HG03520 (cell line): ENCODE results near the gene CTDP1.

Experiments used
- ATAC-seq: cut with Tn5 transposase; IDR thresholded peaks from one replicate; pipeline ENCODE4 v1.9.1; 2021; ENCODE audit warnings: mild to moderate bottlenecking, moderate library complexity; ENCODE audit not compliant: unreplicated experiment

The CTDP1 gene

GRCh38 chr18:79697178-79697577 lies 17.6 kb downstream of the CTDP1 start:
- ATAC-seq, result no peak

DNA sequence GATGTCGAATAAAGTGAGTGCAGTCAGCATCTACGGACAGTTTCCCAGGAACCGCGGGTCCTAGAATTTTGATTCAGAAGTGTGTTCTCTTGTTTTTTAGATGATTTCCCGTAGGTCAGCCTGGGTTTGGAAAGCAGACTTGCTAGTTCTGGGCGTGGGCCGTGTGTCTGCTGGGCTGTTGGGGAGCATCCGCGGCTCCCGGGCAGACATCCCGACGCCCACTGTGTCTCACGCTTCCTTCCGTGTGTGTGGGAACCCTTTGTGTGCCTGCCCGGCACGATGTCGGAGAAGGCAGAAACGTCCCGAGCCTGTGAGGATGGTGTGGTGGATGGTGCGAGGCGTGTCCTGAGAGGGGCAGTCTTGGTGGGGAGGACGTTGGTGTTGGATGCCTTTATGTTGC lies 18.4 kb downstream of the CTDP1 start:
- ATAC-seq, result no peak

GRCh38 chr18:79698668-79699335 lies 19.2 kb downstream of the CTDP1 start:
- ATAC-seq, result no peak

GRCh38 chr18:79699653-79700052 lies 20.1 kb downstream of the CTDP1 start:
- no peak for ATAC-seq

DNA sequence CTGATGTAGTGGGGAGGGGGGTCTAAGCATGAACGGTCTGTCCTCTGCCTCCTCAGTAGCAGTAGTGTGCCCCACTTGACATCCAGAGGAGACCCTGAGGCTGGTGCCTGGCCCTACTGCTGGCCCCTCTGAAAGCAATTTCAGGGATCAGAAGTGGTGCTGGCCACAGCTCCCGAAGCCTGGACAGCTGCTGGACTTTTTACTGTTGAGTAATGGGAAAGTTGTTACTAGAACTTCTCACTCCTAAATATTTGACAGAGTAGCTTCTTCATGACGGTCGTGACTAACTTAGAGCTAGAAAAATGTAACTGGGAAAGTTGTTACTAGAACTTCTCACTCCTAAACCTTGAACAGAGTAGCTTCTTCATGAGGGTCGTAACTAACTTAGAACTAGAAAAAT lies 23.3 kb downstream of the CTDP1 start:
- no peak for ATAC-seq

- ATAC-seq, result no peak
Measured at GRCh38 chr18:79704631-79705030, 25.0 kb downstream of the CTDP1 start.

- no peak for ATAC-seq
Measured at GRCh38 chr18:79705272-79705671, 25.7 kb downstream of the CTDP1 start.

GRCh38 chr18:79706006-79706405 lies 26.4 kb downstream of the CTDP1 start:
- ATAC-seq, result no peak

GRCh38 chr18:79706658-79707057 lies 27.1 kb downstream of the CTDP1 start:
- no peak for ATAC-seq

DNA sequence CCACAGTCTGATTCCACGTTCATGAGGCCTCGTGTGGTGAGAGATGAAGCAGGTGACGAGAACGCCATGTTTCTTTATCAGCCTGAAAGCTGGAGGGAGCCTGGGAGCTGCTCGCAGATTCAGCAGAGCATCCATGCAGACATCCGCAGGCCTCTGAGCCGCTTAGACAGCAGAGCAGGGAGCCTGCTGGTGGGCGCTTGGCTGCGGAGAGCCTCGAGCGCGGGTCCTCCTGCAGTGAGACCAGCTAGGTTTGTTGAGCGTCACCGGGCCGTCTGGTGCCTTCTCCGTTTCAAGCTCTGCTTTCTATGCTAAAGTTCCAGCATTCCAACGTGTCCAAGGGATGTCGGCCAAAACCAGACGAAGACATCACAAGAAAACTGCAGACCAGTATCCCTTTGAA lies 27.6 kb downstream of the CTDP1 start:
- no peak for ATAC-seq

- no peak for ATAC-seq
Measured at GRCh38 chr18:79707671-79708070, 28.1 kb downstream of the CTDP1 start.

- ATAC-seq, result no peak
Measured at GRCh38 chr18:79708412-79708811, 28.8 kb downstream of the CTDP1 start.

- ATAC-seq, result no peak
Measured at GRCh38 chr18:79712206-79712857, 32.7 kb downstream of the CTDP1 start.

DNA sequence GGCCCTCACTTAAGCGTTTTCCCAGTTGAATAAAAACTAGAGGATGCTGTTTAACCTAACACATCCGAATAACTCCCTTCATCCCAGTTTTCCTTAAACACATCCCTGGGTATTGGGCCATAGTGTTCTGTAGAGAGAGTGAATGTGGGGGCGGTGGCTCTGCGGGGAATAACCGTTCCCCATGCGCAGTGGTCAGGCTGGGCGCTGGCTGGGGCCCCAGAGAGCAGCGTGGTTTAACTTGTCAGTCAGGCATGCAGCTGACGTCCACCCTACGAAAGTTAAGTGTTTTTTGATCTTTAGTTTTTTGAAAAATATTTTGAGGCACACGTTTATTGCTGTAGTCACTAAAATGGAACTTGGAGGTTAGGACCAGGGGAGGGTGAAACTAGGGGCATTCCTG lies 33.7 kb downstream of the CTDP1 start:
- no peak for ATAC-seq

- no peak for ATAC-seq
Measured at GRCh38 chr18:79714531-79715240, 35.1 kb downstream of the CTDP1 start.

DNA sequence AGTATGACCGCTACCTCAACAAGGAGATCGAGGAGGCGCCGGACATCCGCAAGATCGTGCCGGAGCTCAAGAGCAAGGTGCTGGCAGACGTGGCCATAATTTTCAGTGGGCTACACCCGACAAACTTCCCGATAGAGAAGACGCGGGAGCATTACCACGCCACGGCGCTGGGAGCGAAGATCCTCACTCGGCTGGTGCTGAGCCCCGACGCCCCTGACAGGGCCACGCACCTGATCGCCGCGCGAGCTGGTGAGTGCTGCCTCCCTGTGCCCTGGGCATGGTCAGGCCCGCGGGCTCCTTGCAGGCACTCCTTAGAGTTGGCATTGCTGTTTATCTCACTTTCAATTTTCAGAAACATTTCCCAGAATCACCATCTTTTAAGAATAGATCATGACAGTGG lies 35.7 kb downstream of the CTDP1 start:
- no peak for ATAC-seq

DNA sequence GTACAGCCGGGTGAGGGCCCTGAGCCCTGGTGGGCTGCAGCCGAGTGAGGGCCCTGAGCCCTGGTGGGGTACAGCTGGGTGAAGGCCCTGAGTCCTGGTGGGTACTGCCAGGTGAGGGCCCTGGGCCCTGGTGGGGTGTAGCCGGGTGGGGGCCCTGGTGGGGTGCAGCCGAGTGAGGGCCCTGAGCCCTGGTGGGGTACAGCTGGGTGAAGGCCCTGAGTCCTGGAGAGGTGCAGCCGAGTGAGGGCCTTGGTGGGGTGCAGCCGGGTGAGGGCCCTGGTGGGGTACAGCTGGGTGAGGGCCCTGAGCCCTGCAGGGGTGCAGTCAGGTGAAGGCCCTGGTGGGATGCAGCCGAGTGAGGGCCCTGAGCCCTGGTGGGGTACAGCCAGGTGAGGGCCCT lies 37.5 kb downstream of the CTDP1 start:
- no peak for ATAC-seq

- no peak for ATAC-seq
Measured at GRCh38 chr18:79717555-79718074, 38.0 kb downstream of the CTDP1 start.

DNA sequence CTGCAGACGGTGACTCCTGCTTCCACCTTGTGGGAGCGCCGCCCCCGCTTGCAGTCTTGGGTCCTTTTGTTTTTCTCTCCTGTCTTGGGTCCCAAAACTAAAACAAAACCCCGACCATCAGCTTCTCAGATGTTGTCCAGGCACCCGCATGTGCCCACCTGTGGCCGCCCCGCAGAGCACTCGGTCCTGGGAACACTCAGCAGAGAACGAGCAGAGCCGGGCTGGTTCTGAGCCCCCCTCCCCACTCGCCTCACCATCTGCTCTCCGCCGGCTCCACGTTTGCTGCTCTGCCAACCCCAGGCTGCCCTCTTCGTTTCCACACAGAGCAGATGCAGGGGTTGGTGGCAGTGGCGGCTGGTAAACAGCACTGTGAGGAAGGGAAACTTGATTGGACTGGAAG lies 38.5 kb downstream of the CTDP1 start:
- ATAC-seq, result no peak

- ATAC-seq, result no peak
Measured at GRCh38 chr18:79718878-79719477, 39.4 kb downstream of the CTDP1 start.
